ENCODE data around the gene CACFD1.

DNA sequence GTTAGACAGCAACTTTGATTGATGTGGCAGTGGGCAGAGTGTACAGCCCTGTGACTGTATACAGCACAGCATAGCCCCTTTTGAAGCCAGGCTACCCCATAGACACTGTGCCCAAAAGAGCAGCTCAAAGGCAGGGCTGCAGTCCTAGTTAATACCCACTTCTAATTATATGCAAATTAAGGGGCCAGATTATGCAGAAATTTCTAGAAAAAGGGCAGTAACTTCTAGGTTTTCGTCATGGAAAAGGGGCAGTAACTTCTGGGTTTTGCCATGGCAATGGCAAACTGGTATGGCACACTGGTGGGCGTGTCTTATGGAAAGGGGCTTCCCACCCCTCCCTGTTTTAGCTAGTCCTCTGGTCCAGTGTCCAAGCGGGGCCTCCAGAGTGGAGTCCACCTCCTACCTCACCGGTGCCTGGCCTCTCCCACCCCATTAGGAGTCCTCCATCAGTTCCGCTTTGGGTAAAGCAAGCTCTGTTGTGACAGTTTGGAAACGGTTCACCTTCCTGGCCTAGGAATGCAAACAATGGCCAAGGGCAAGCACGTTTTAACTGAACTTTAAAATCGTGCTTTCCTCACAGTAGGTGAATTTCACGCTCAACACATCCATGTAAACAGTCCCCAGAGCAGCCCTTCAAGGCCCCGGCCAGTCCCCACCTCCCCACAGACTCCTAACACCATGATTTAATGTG, 32.0 kb upstream of the CACFD1 start:
- TF ChIP-seq POLR2A (IDR thresholded peaks at IDR 0.05): no peak
- TF ChIP-seq, protein P1, sequence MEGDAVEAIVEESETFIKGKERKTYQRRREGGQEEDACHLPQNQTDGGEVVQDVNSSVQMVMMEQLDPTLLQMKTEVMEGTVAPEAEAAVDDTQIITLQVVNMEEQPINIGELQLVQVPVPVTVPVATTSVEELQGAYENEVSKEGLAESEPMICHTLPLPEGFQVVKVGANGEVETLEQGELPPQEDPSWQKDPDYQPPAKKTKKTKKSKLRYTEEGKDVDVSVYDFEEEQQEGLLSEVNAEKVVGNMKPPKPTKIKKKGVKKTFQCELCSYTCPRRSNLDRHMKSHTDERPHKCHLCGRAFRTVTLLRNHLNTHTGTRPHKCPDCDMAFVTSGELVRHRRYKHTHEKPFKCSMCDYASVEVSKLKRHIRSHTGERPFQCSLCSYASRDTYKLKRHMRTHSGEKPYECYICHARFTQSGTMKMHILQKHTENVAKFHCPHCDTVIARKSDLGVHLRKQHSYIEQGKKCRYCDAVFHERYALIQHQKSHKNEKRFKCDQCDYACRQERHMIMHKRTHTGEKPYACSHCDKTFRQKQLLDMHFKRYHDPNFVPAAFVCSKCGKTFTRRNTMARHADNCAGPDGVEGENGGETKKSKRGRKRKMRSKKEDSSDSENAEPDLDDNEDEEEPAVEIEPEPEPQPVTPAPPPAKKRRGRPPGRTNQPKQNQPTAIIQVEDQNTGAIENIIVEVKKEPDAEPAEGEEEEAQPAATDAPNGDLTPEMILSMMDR (IDR thresholded peaks at IDR 0.05): no peak

Measured in vagina (tissue), 2 donors.